HG02588 (cell line): ENCODE measurements around the gene TNFAIP8L2.
"Not testable (repeated sequence)": the region's sequence is repeated elsewhere in the genome, so short reads cannot be mapped to it uniquely, and the experiment has no call there.

ENCODE experiments used
- ATAC-seq: cut with Tn5 transposase; IDR thresholded peaks from one replicate; pipeline ENCODE4 v1.9.1; 2021; ENCODE audit warnings: mild to moderate bottlenecking, moderate library complexity; ENCODE audit not compliant: unreplicated experiment

TNFAIP8L2 gene

DNA sequence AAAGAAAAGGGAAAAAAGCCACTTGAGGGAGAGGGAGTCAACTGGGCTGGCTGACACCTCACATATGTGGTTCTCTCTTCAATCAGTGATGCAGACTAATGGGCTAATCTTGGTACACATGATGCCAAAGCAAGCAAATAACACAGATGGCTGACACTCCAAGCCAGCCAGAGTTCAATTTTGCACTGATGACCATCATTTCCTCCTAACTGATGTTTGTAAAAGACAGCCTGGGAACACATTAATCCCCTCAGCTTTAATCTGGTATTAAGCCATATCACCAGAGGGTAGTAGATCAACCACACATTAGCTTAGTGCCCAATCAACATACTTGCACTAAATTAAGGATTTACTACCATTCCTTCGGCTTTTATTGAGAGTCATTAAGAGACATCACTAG lies 30.8 kb downstream of the TNFAIP8L2 start:
- ATAC-seq: no peak

DNA sequence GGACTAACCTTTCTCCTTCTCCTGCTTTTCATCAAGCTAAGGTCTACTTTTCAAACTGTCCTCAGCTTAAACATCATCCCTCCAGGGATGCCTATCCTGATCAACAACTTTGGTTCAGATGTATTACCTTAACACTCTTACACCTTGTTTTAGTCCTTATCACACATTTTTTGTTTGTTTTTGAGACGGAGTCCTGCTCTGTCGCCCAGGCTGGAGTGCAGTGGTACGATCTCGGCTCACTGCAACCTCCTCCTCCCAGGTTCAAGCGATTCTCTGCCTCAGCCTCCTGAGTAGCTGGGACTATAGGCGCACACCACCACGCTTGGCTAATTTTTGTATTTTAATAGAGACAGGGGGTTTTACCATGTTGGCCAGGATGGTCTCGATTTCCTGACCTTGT lies 32.2 kb downstream of the TNFAIP8L2 start:
- ATAC-seq: not testable (repeated sequence)

DNA sequence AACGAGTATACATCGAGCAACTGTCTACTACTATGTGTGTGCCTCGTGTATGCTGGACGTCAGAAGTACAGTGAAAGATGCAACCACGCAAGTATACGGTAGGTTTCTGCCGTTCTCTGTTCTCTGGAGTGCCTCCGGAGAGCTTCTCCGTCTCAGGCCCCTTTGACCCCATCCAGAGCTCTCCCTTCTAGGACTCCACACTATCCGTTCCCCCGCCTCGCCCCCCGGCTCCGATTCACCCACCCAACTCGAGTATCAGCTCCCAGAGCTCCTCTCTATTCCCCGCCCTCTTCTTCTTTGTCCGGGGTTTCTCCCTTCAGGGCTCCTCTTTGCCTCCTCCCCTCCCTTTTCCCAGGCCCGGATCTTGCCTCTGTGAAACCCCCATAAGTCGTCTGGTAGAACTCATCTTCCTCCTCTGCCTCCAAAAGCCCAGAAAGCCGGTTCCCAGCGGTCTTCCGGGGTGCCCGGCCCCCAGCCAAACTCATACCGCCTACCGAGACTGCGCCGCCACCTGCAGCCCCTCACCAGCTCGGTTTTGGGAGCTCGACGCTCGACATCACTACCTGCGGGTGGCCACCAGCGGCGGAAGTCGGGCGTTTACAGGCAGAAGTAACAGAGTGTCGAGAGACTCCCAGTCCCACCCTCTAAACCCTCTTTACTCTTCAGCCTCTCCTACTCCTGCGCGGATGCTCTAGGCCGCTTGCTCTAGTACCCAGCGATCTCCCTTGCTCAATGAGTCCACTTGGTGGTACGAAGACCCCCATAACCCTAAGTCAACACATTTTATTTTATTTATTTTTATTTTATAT lies 33.4 kb downstream of the TNFAIP8L2 start, which contains the start of gene VPS72:
VPS72 (minus strand) TSS at position 561 of the 809 bp plus-strand sequence; CDS start at position 485, 76 bp downstream.
- ATAC-seq: peak; percentile 87

DNA sequence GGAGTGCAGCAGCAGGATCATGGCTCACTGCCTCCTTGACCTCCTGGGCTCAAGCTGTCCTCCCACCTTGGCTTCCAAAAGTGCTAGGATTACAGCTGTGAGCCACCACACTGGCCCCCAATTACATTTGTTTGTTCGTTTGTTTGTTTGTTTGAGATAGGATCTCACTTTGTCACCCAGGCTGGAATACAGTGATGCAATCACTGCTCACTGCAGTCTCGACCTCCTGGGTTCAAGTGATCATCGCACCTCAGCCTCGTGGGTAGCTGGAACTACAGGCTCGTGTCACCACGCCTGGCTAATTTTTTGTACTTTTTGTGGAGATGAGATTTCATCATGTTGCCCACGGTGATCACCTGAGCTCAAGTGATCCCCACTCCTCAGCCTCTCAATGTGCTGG lies 35.6 kb downstream of the TNFAIP8L2 start:
- ATAC-seq: no peak

DNA sequence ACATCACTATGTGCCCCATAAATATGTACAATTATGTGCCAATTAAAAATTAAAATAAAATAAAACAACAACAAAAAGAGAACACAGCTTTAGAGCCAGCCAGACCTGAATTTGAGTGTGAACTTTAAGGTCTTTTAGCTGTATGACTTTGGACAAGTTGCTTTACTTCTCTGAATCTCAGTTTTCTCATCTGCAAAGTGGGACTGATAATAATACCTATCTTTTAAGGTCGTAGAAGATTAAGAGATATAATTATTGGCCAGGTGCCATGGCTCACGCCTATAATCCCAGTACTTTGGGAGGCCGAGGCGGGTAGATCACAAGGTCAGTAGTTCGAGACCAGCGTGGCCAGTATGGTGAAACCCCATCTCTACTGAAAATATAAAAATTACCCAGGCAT lies 36.9 kb downstream of the TNFAIP8L2 start:
- no peak for ATAC-seq

DNA sequence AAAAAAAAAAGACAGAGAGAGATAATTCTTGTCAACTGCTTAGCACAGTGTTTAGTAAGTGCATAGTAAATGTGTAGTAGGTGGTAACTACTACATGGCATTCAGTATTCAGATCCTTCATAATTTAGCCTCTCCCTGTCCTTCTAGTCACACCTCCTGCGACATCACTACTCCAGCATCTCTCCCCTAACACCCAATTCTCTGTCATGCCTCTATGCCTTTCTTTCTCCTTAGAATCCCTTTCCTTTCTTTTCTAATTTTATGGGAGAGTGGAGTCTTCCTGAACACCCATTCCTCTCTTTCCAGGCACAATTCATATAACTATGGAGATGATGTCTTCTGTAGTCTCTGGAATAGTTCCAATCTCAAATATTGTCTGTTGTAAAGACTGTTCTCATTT lies 37.4 kb downstream of the TNFAIP8L2 start:
- ATAC-seq: no peak

DNA sequence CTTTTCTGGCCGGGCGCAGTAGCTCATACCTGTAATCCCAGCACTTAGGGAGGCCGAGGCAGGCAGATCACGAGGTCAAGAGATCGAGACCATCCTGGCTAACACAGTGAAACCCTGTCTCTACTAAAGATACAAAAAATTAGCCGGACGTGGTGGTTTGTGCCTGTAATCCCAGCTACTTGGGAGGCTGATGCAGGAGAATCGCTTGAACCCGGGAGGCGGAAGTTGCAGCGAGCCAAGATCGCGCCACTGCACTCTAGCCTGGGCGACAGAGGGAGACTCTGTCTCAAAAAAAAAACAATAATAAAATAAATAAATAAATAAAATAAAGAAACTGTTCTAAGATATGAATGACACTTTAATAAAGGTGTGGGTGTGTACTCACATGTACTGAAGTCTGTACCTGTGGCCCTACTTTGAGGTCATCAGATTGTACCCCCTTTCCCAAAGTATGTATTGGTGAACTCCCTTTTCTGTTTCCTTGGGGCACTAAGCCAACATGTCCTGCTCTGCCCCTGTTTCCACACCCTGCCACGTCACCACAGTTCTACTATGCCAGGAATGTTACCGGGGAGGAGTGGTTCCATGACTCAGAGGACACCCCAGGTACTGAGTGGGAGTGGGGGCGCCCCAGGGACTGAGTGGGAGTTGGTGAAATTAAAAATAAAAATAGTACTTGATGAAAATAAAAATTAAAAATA lies 38.6 kb downstream of the TNFAIP8L2 start:
- ATAC-seq: not testable (repeated sequence)

DNA sequence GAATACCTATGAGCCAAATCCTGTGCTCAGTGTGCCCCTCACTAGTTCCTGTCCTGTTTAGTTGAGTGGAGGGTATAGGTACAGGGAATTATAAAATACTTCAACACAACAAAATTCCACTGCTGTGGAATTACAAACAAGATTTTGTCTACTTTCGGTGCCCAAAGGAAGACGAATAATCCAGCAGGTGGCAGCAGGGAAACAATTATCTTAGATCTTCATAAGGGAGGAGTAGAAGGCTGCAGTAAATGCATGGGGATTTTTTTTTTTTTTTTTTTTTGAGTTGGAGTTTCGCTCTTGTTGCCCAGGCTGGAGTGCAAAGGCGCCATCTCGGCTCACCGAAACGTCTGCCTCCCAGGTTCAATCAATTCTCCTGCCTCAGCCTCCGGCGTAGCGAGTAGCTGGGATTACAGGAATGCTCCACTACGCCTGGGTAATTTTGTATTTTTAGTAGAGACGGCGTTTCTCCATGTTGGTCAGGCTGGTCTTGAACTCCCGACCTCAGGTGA lies 39.9 kb downstream of the TNFAIP8L2 start:
- ATAC-seq: no peak

DNA sequence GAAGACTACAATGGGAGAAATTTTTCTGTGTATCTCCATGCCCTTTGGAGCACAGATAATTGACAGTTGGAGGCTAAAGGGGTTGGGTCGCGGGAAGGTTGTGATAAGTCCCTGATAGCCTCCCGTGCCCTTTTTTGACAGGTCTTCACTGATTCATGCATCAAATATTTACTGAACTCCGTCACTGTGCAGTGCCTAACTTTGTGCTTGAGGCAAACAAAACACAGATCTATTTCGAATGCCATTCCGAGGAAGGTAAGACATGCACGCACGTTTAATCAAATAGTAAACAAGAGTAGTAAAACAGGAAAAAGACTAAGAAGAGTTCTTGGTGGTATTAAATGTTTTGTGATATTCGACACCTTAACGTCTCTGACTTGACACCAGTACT lies 41.4 kb downstream of the TNFAIP8L2 start:
- ATAC-seq: no peak

DNA sequence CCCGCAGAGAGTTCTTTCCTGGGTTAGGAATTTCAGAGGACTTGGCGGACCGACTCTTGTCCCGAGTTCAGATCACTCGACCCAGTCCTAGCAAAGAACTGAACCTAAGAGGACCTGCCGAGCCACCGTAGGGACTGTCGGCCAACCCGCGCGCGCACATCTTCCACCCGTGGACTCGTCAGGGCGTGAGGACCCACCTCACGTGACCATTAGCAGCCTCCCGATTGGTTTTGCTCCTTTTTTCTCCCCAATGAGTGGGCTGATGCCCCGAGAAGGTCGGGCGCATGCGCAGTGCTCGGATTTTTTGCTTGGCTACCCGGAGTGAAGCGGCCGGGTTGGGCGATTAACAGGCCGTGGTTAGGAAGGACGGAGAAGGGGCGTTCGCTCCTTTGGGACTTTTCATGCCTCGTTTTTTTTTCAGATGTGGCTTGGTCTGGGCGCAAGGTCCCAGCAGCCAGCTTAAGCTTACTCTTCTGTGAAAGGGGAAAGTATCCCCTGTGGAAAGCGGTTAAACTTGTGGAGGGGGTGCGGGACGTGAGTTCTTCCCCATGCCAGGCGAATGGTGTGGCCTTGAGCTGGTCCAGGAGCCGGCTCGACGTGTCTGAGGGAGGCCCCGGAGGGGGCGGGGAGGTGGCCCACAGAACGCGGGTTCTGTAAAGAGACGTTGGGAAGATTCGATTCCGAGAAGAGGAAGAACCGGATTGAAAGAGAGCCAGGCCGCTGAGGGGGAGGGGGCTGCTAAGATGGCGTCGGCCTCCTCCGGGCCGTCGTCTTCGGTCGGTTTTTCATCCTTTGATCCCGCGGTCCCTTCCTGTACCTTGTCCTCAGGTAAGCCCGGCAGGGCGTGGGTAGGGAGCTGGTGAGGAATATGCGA lies 42.0 kb downstream of the TNFAIP8L2 start, which contains the start of gene PIP5K1A:
PIP5K1A (plus strand) TSS at position 299 of the 874 bp plus-strand sequence; CDS start at position 744, 445 bp downstream.
- ATAC-seq: peak; percentile 79

DNA sequence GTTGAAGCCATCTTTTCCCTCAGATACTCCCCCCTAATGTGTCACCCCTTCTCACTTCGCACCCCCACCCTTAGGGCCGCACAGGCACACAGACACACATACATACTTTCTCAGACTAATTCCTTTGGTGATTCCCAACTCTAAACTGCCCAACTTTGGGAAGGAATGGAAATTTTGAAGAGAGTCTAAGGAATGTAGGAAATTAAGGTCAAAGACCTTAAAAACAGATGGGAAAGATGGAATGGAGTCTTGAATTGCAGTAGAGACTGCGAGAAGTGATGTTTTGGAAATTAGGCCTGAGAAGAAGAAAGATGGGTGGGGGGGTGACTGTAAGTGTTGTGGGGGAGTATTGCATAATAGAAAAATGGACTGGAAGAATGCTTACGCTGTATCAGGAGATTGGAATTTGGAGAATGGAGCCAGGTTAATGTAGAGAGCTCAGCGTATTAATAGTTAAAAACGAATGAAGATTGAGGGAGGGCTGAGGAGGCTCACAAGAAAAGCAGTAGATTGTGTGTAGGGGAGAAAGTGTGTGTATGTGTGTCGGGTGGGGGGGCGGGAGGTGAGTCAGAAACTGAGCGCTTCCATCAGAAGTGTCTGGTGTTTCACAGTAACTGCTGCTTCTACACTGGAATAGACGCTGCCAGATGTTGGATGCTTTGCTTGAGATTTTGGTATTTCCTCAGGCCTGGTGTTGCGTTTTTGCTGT lies 43.6 kb downstream of the TNFAIP8L2 start:
- ATAC-seq: no peak

DNA sequence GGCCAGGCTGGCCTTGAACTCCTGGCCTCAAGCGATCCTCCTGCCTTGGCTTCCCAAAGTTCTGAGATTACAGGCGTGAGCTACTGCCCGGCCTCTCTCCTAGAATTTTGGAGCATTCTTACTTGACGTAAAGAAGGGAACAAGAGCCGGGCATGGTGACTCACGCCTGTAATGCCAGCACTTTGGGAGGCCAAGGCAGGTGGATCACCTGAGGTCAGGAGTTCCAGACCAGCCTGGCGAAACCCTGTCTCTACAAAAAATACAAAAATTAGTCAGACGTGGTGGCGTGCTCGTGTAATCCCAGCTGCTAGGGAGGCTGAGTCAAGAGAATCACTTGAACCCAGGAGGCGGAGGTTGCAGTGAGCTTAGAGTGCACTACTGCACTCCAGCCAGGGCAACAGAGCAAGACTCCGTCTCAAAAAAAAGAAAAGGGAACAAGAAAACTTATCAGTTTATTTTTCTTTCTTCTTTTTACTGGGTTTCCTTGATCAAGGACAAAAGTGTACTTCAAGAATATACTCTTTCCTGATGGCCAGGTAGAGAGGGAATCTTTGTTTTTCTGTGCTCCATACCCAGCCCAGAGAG lies 49.0 kb downstream of the TNFAIP8L2 start:
- not testable (repeated sequence) for ATAC-seq
